ENCODE data around the gene SLC6A2.

SLC6A2 gene

GRCh38 chr16:55678161-55678821, 22.5 kb downstream of the SLC6A2 start:
- FAIRE-seq, result no peak

GRCh38 chr16:55682086-55682485, 26.3 kb downstream of the SLC6A2 start:
- FAIRE-seq, result no peak

- FAIRE-seq, result no peak
Measured at GRCh38 chr16:55685973-55686372, 30.2 kb downstream of the SLC6A2 start.

- no peak for FAIRE-seq
Measured at GRCh38 chr16:55686671-55687070, 30.9 kb downstream of the SLC6A2 start.

- no peak for FAIRE-seq
Measured at GRCh38 chr16:55687802-55688201, 32.0 kb downstream of the SLC6A2 start.

GRCh38 chr16:55690841-55691240, 35.1 kb downstream of the SLC6A2 start:
- FAIRE-seq, result no peak

GRCh38 chr16:55691771-55692170, 36.0 kb downstream of the SLC6A2 start:
- no peak for FAIRE-seq

GRCh38 chr16:55695595-55695994, 39.8 kb downstream of the SLC6A2 start:
- FAIRE-seq, result no peak

- FAIRE-seq, result no peak
Measured at GRCh38 chr16:55697867-55698266, 42.1 kb downstream of the SLC6A2 start.

- FAIRE-seq, result no peak
Measured at GRCh38 chr16:55698331-55698730, 42.5 kb downstream of the SLC6A2 start.

GRCh38 chr16:55698946-55699345, 43.2 kb downstream of the SLC6A2 start:
- FAIRE-seq, result no peak

GRCh38 chr16:55699616-55700015, 43.8 kb downstream of the SLC6A2 start:
- FAIRE-seq, result no peak

- no peak for FAIRE-seq
Measured at GRCh38 chr16:55700067-55700466, 44.3 kb downstream of the SLC6A2 start.

- FAIRE-seq, result no peak
Measured at GRCh38 chr16:55700961-55701360, 45.2 kb downstream of the SLC6A2 start.

- FAIRE-seq, result no peak
Measured at GRCh38 chr16:55701442-55702319, 45.9 kb downstream of the SLC6A2 start.

- no peak for FAIRE-seq
Measured at GRCh38 chr16:55703003-55704001, 47.5 kb downstream of the SLC6A2 start.

- no peak for FAIRE-seq
Measured at GRCh38 chr16:55706739-55707384, 51.1 kb downstream of the SLC6A2 start.

- FAIRE-seq, result no peak
Measured at GRCh38 chr16:55709801-55710200, 54.0 kb downstream of the SLC6A2 start.

- no peak for FAIRE-seq
Measured at GRCh38 chr16:55710466-55710865, 54.7 kb downstream of the SLC6A2 start.

GRCh38 chr16:55711959-55712876, 56.4 kb downstream of the SLC6A2 start:
- FAIRE-seq, result no peak

GRCh38 chr16:55713103-55713502, 57.3 kb downstream of the SLC6A2 start:
- no peak for FAIRE-seq

All from colon (tissue), 2 donors.